Measurements from ENCODE around the gene ZNF438. TPM values are rescaled to one million over a fixed set of nuclear protein-coding genes. Genes with fewer than 3 reads are reported as not detected.

ZNF438 gene
- total and polyA plus RNA-seq, 2 of the 8 experiments (the other 6 are each of a cell fraction or from before 2014, with no cell fraction given) = 0.95 to 1.7 TPM

DNA sequence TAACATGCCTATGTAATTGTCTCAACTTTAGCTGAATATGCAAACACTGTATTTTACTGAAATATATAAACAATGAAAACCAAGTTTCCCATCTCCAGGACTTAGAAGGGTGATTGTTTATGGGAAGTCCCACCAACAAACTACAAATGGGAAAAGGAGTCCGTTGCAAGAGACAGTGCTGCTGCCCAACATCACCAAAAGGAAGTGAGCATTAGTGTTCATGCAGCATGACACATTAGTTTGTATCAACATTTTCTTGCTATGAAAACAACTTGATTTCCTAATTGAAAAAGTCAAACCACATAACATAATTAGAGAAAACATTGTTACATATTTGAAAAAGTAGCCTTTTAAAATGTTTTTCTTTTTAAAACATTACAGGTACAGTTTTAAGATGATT is 138.5 kb downstream of the ZNF438 start (continued):
- TF ChIP-seq, protein P1, sequence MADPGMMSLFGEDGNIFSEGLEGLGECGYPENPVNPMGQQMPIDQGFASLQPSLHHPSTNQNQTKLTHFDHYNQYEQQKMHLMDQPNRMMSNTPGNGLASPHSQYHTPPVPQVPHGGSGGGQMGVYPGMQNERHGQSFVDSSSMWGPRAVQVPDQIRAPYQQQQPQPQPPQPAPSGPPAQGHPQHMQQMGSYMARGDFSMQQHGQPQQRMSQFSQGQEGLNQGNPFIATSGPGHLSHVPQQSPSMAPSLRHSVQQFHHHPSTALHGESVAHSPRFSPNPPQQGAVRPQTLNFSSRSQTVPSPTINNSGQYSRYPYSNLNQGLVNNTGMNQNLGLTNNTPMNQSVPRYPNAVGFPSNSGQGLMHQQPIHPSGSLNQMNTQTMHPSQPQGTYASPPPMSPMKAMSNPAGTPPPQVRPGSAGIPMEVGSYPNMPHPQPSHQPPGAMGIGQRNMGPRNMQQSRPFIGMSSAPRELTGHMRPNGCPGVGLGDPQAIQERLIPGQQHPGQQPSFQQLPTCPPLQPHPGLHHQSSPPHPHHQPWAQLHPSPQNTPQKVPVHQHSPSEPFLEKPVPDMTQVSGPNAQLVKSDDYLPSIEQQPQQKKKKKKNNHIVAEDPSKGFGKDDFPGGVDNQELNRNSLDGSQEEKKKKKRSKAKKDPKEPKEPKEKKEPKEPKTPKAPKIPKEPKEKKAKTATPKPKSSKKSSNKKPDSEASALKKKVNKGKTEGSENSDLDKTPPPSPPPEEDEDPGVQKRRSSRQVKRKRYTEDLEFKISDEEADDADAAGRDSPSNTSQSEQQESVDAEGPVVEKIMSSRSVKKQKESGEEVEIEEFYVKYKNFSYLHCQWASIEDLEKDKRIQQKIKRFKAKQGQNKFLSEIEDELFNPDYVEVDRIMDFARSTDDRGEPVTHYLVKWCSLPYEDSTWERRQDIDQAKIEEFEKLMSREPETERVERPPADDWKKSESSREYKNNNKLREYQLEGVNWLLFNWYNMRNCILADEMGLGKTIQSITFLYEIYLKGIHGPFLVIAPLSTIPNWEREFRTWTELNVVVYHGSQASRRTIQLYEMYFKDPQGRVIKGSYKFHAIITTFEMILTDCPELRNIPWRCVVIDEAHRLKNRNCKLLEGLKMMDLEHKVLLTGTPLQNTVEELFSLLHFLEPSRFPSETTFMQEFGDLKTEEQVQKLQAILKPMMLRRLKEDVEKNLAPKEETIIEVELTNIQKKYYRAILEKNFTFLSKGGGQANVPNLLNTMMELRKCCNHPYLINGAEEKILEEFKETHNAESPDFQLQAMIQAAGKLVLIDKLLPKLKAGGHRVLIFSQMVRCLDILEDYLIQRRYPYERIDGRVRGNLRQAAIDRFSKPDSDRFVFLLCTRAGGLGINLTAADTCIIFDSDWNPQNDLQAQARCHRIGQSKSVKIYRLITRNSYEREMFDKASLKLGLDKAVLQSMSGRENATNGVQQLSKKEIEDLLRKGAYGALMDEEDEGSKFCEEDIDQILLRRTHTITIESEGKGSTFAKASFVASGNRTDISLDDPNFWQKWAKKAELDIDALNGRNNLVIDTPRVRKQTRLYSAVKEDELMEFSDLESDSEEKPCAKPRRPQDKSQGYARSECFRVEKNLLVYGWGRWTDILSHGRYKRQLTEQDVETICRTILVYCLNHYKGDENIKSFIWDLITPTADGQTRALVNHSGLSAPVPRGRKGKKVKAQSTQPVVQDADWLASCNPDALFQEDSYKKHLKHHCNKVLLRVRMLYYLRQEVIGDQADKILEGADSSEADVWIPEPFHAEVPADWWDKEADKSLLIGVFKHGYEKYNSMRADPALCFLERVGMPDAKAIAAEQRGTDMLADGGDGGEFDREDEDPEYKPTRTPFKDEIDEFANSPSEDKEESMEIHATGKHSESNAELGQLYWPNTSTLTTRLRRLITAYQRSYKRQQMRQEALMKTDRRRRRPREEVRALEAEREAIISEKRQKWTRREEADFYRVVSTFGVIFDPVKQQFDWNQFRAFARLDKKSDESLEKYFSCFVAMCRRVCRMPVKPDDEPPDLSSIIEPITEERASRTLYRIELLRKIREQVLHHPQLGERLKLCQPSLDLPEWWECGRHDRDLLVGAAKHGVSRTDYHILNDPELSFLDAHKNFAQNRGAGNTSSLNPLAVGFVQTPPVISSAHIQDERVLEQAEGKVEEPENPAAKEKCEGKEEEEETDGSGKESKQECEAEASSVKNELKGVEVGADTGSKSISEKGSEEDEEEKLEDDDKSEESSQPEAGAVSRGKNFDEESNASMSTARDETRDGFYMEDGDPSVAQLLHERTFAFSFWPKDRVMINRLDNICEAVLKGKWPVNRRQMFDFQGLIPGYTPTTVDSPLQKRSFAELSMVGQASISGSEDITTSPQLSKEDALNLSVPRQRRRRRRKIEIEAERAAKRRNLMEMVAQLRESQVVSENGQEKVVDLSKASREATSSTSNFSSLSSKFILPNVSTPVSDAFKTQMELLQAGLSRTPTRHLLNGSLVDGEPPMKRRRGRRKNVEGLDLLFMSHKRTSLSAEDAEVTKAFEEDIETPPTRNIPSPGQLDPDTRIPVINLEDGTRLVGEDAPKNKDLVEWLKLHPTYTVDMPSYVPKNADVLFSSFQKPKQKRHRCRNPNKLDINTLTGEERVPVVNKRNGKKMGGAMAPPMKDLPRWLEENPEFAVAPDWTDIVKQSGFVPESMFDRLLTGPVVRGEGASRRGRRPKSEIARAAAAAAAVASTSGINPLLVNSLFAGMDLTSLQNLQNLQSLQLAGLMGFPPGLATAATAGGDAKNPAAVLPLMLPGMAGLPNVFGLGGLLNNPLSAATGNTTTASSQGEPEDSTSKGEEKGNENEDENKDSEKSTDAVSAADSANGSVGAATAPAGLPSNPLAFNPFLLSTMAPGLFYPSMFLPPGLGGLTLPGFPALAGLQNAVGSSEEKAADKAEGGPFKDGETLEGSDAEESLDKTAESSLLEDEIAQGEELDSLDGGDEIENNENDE (IDR thresholded peaks at IDR 0.05; ENCODE audit: insufficient replicate concordance, low read length) = no peak
- TF ChIP-seq JUN (IDR thresholded peaks at IDR 0.05; ENCODE audit: low read depth, low read length) (no peak), NANOG (IDR thresholded peaks at IDR 0.05; ENCODE audit: insufficient read depth, low read depth, low read length, poor library complexity, severe bottlenecking) (no peak)
